Adrenal gland (tissue), 12 donors: ENCODE data around the gene CMTM1. TPM values are rescaled to one million over a fixed set of nuclear protein-coding genes. Genes with fewer than 3 reads are reported as not detected.
"Not testable (repeated sequence)": the region's sequence is repeated elsewhere in the genome, so short reads cannot be mapped to it uniquely, and the experiment has no call there.

Experiments
- DNase-seq, 7 donors: peaks; one replicate each; pipeline ENCODE4 v3.0.0-alpha.2; 2019 to 2020
- H3K27ac ChIP-seq, 5 donors: fragments of 200-600 bp; sonication (generic) in 4 of 5; 1 replicate in 3 of 5; 2 replicates in 2 of 5; pipeline versions ENCODE4 v1.5.1 to v1.8.0; 2016 to 2020; ENCODE audit warnings: mild to moderate bottlenecking in 1 of 5
- H3K27me3 ChIP-seq: fragments of 200-600 bp; 2 replicates; pipeline ENCODE4 v1.8.0; 2021
- H3K36me3 ChIP-seq, 2 donors: fragments of 200-600 bp; replicated peaks in 1 of 2; 1 replicate in 1 of 2; 2 replicates in 1 of 2; pipeline versions ENCODE4 v1.5.1 to v1.8.0; 2018 to 2022
- H3K4me1 ChIP-seq, 2 donors: fragments of 200-600 bp; replicated peaks in 1 of 2; 1 replicate in 1 of 2; 2 replicates in 1 of 2; pipeline versions ENCODE4 v1.5.1 to v1.8.0; 2018 to 2021
- H3K4me3 ChIP-seq, 4 donors: fragments of 200-600 bp; sonication (generic) in 3 of 4; one replicate each; pipeline ENCODE4 v1.5.1; 2016 to 2018
- H3K9me3 ChIP-seq, 3 donors: fragments of 200-600 bp; sonication (generic) in 1 of 3; replicated peaks in 1 of 3; 1 replicate in 2 of 3; 2 replicates in 1 of 3; pipeline versions ENCODE4 v1.5.1 to v1.8.0; 2016 to 2021
- CTCF ChIP-seq, 6 experiments: fragments of 450-650 bp in 4 of 6; fragments of 200-600 bp in 2 of 6; sonication (generic) in 1 of 6; IDR thresholded peaks; 1 replicate in 5 of 6; 2 replicates in 1 of 6; pipeline versions ENCODE4 v1.5.1 to v1.8.0; 2016 to 2021; ENCODE audit warnings: antibody characterized with exemption in 6 of 6, mild to moderate bottlenecking in 2 of 6, moderate library complexity in 1 of 6
- POLR2A ChIP-seq, 2 donors: fragments of 450-650 bp; IDR thresholded peaks; one replicate each; pipeline ENCODE4 v1.6.1; 2017; ENCODE audit warnings: antibody characterized with exemption in 2 of 2, mild to moderate bottlenecking in 2 of 2, moderate library complexity in 1 of 2
- WGBS, 4 donors: extraction: QIAGEN DNeasy Blood & Tissue Kit in 2 of 4; methylation state at CpG; one replicate each; pipeline versions ENCODE4 v1.1.5 to v1.1.7; 2013 to 2017; 5-methylcytosine and 5-hydroxymethylcytosine counted together
- intact Hi-C, 2 donors: fragments of 100-400 bp; cut with DNase I; formaldehyde crosslinking; loops; one replicate each; pipeline versions ENCODE4 v1.14.1 to v1.15.0; 2022 to 2023
- polyA plus RNA-seq, 3 donors: library from polyadenylated mRNA; stranded (reverse); fragments of 200-250 nt in 2 of 3; fragments of 350-450 nt in 1 of 3; fragmentation: Illumina TruSeq in 1 of 3; extraction: RNeasy Lipid Tissue Mini Kit (QIAGEN cat#74804) in 1 of 3; gene quantifications; one replicate each; pipeline ENCODE4 v1.2.3, GENCODE V29; 2013 to 2014
- total RNA-seq, 9 donors: library from RNA; depleted of rRNA in 4 of 9; stranded (reverse); fragments of >200 nt in 4 of 9; fragments of 120-200 nt in 1 of 9; fragmentation: NEBNext Ultra II Directional in 1 of 9; extraction: Animal tissue kit (Norgen Biotek cat#: 25700) in 1 of 9; gene quantifications; one replicate each; pipeline versions ENCODE4 v1.1.0 to v1.2.4, GENCODE V29; 2013 to 2023
- donor health status: healthy with polysubstance abuse.
- donor health status: Bipolar disorder and iron deficiency.
- donor health status: DM: yes; HTN: yes; CAD: no.
- donor health status: DM: no; HTN: no; CAD: no.
- donor health status: DM: no; HTN: no; CAD: no.
- donor health status: DM: yes; HTN: yes; CAD: no.

Gene CMTM1
- total and polyA plus RNA-seq, 12 donors, result 0.34 to 9.1 (median 2.7) TPM; not detected in 1

GRCh38 chr16:66563574-66564334 is 2.5 kb upstream of the CMTM1 start:
- Histone ChIP-seq H3K4me3 (no peak overlapping the region), H3K27ac (no peak overlapping the region)
- intact Hi-C loops, result no loop called here

GRCh38 chr16:66567270-66567669 is 1.0 kb downstream of the CMTM1 start:
- intact Hi-C loops, H3K4me3 ChIP-seq, H3K9me3 ChIP-seq, H3K27ac ChIP-seq, H3K27me3 ChIP-seq, DNase-seq: not testable (repeated sequence)
- 93 to 100% (median 95%) methylated on average over 3 of the region's 3 CpGs for WGBS, 4 donors
- Histone ChIP-seq H3K36me3 (peaks cover 0 to 20% of the 10 kb centered on the region in 2 donors), H3K4me1 (peaks cover 0 to 12% of the 10 kb centered on the region in 2 donors)

More at GRCh38 chr16:66563574-66564334, 2.5 kb upstream of the CMTM1 start:
- Histone ChIP-seq H3K27me3 (no peaks in the 10 kb centered on the region), H3K36me3 (peaks cover 0 to 23% of the 10 kb centered on the region in 2 donors), H3K9me3 (no peaks in the 10 kb centered on the region), H3K4me1 (peaks cover 0 to 2% of the 10 kb centered on the region in 2 donors)
- TF ChIP-seq CTCF (IDR thresholded peaks at IDR 0.05) (no peak), POLR2A (IDR thresholded peaks at IDR 0.05) (no peak)
- no peak for DNase-seq
- 89 to 95% (median 90%) methylated on average over 2 of the region's 2 CpGs for WGBS, 4 donors

- intact Hi-C loops, result no loop called here
- no peak overlapping the region for H3K4me3 ChIP-seq
- peaks cover 0 to 12% of the 10 kb centered on the region in 2 donors for H3K4me1 ChIP-seq
- no peaks in the 10 kb centered on the region for H3K9me3 ChIP-seq
- WGBS, 4 donors, result 89 to 96% (median 91%) methylated on average over 2 of the region's 2 CpGs
- H3K27ac ChIP-seq, result no peak overlapping the region
- H3K27me3 ChIP-seq, result no peaks in the 10 kb centered on the region
- TF ChIP-seq CTCF (IDR thresholded peaks at IDR 0.05), result no peak
- TF ChIP-seq POLR2A (IDR thresholded peaks at IDR 0.05), result no peak
- no peak for DNase-seq
- H3K36me3 ChIP-seq, result peaks cover 0 to 20% of the 10 kb centered on the region in 2 donors
These were observed 2.1 kb downstream of the CMTM1 start for GRCh38 chr16:66568355-66568754.

- Histone ChIP-seq H3K27ac (peak overlapping the region in 1 of 5 donors; percentile 4), H3K4me1 (peaks cover 0 to 12% of the 10 kb centered on the region in 2 donors), H3K36me3 (peaks cover 0 to 20% of the 10 kb centered on the region in 2 donors), H3K27me3 (no peaks in the 10 kb centered on the region), H3K9me3 (no peaks in the 10 kb centered on the region), H3K4me3 (no peak overlapping the region)
- WGBS, 4 donors, result 96 to 100% (median 98%) methylated on average over 1 of the region's 1 CpG
- DNase-seq, result no peak
- intact Hi-C loops, result no loop called here
- TF ChIP-seq POLR2A (IDR thresholded peaks at IDR 0.05) (no peak), CTCF (IDR thresholded peaks at IDR 0.05) (no peak)
These were observed 2.9 kb downstream of the CMTM1 start for GRCh38 chr16:66569131-66569530.
